Gastroesophageal sphincter (tissue), 3 donors: ENCODE results near the gene KCNT1.

Experiments used
- EP300 ChIP-seq: sonication (generic); formaldehyde crosslinking; IDR thresholded peaks from one replicate; pipeline ENCODE4 v1.6.1; 2017; ENCODE audit warnings: antibody characterized with exemption, mild to moderate bottlenecking
- TF ChIP-seq, protein P1 (sequence below), 4 experiments: fragments of 200-600 bp in 2 of 4; fragments of 450-650 bp in 2 of 4; sonication (generic) in 1 of 4; IDR thresholded peaks; one replicate each; pipeline ENCODE4 v1.5.1; 2017 to 2019; ENCODE audit warnings: antibody characterized with exemption in 4 of 4, mild to moderate bottlenecking in 2 of 4, moderate library complexity in 2 of 4

DNA sequence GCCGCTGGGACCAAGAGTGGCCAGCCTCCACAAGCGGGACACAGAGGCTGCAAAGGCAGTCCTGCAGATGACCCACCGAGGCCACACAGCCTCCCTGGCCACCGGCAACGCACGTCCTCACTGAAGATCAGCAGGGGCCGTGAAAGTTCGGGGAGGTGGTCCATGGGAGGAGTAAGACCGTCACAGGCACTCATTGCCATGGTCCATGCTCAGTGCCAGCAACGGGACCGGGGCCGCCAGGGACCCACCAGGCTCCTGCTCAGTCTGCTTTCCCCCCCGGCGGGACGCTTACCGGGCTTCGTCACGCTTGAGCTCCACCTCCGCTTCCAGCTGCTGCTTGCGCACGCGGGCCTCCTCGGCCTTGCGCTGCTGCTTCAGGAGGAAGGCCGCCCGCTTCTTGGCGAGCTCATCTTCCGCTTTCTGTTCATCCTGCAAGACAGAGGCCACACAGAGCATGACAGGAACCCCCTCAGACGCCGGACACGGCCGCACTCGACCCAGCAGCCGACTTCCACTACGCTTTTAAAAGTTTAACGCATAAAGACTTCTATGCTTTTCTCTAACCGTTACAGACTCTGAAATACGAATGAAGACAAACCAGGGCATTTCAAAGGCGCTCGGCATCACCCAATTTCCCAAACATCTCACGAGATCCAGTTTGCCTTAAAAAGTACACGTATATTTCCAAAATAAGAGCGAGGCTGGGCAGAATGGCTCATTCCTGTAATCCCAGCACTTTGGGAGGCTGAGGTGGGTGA, 116.9 kb downstream of the KCNT1 start:
- TF ChIP-seq, protein P1, sequence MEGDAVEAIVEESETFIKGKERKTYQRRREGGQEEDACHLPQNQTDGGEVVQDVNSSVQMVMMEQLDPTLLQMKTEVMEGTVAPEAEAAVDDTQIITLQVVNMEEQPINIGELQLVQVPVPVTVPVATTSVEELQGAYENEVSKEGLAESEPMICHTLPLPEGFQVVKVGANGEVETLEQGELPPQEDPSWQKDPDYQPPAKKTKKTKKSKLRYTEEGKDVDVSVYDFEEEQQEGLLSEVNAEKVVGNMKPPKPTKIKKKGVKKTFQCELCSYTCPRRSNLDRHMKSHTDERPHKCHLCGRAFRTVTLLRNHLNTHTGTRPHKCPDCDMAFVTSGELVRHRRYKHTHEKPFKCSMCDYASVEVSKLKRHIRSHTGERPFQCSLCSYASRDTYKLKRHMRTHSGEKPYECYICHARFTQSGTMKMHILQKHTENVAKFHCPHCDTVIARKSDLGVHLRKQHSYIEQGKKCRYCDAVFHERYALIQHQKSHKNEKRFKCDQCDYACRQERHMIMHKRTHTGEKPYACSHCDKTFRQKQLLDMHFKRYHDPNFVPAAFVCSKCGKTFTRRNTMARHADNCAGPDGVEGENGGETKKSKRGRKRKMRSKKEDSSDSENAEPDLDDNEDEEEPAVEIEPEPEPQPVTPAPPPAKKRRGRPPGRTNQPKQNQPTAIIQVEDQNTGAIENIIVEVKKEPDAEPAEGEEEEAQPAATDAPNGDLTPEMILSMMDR (IDR thresholded peaks at IDR 0.05), result no peak
- TF ChIP-seq EP300, result no peak
